GM12875 (cell line): ENCODE measurements around the gene CNN2.
A peak's percentile ranks its signal among the peaks of the same experiment; 100 is the strongest.

Experiments
- H3K4me3 ChIP-seq: one replicate; pipeline ENCODE4 v1.5.1; 2011; ENCODE audit warnings: low read depth, low read length, control low read depth
- CTCF ChIP-seq: IDR thresholded peaks from 2 replicates; pipeline ENCODE4 v1.5.1; 2011; ENCODE audit warnings: low read depth, mild to moderate bottlenecking, control low read depth, inconsistent platforms, low read length, moderate library complexity, borderline replicate concordance; ENCODE audit not compliant: insufficient read depth

CNN2 gene

DNA sequence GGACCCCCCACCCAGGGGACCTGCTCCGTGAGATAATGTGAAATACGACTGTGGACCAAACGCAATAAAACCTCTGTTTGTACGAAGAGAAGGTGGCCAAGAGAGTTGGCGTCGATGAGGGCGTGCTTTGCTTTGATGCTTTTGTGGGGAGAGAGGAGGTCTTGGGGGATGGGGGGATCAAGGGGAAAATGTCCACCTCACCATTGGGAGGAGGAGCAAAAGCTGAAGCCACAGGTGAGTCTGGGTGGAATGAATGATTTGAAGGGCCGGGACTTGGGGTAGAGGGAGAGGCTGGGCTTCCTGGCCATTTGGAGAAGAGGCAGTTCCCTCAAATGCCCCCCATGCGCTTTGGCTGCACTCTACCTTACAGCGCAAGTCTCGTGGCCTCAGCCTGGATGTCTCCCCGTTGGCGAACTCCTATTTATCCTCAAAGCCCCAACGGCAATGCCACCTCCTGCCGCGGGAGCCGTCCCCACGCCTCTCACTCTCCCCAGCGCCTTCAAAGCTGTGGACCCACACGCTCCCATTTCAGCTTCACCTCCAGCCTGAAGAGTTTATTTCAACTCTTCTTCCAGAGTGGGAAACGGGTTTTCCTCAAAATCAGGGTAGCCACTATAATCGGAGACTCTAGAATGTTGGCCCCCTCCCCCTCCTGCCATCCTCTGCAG, 12.7 kb downstream of the CNN2 start:
- TF ChIP-seq CTCF, result no peak
- H3K4me3 ChIP-seq, result no peak overlapping the region

DNA sequence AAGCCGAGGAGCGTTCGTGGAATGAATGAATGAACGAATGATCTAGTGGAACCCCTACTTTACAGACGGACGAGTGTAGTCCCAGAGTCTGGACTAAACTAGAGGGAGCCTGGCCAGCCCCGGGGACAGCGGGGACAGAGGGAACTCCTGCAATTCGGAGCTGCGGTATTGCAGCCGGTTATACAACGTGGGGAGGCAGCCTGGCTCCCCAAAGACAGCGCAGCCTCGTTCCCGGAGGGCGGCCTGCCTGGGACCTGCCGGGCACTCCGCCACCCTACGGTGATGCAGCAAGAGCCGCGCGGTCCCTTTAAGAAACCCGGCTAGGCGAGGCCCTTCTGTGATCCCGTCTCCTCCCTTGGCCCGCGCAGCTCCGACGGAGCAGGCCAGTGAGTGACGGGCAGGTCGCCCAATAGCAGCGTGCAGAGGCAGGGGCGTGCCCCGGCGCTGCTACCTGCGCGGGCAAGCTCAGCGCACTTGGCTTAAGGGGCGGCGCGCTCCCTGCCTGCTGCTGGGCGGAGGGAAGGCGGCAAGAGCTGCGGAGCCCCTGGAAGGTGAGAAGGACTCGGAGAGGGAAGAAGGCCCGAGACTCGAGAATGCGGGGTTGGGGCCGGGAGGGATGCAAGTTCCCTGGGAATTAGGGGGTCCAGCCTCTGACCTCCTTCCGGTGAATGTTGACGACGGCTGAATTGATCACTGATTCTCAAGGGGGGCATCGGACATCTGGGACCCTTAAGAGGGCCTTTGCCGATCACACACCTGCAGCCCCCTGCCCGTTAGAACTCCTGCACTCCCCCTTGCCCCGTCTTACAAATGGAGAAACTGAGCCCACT, 13.5 kb downstream of the CNN2 start, which contains the start of gene ABCA7:
Gene ABCA7 (plus strand): TSS at position 462 of the 830 bp plus-strand sequence. CDS start 1,255 bp downstream, outside the sequence.
- H3K4me3 ChIP-seq, result peak within 1 kb of the TSS; percentile 64
- no peak for TF ChIP-seq CTCF

GRCh38 chr19:1040476-1041271, 14.3 kb downstream of the CNN2 start:
- H3K4me3 ChIP-seq, result peak overlapping the region; percentile 64
- TF ChIP-seq CTCF, result no peak

GRCh38 chr19:1041272-1041834, 14.9 kb downstream of the CNN2 start:
- peak overlapping the region; percentile 64 for H3K4me3 ChIP-seq
- no peak for TF ChIP-seq CTCF

GRCh38 chr19:1041835-1042685, 15.7 kb downstream of the CNN2 start:
- no peak for TF ChIP-seq CTCF
- no peak overlapping the region for H3K4me3 ChIP-seq

DNA sequence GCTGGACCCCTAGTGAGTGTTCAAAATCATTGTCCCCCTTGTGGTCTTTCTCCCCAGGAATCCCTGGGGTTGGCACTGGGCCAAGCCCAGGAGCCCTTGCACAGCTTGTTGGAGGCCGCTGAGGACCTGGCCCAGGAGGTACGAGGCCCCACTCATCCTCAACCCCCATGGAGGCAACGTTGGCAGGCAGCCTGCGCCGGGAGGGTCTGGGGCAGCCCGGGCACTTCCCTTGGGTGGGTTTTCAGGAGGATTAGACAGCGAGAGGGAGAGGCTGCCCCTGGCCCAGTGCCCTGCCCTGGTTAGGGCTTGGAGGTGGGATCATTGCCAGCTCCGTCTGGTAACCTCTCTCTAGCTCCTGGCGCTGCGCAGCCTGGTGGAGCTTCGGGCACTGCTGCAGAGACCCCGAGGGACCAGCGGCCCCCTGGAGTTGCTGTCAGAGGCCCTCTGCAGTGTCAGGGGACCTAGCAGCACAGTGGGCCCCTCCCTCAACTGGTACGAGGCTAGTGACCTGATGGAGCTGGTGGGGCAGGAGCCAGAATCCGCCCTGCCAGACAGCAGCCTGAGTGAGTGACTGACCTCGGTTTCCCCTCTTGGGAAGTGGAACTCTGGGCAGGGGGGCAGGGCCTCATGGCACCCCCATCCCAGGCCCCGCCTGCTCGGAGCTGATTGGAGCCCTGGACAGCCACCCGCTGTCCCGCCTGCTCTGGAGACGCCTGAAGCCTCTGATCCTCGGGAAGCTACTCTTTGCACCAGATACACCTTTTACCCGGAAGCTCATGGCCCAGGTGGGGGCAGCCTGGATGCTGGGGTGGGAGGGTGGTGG, 16.5 kb downstream of the CNN2 start:
- no peak overlapping the region for H3K4me3 ChIP-seq

More for the DNA sequence above, 16.5 kb downstream of the CNN2 start:
- no peak for TF ChIP-seq CTCF
